GM20431 (cell line): Measurements from ENCODE around the gene PKD1L1.

Experiments
- in situ Hi-C: fragments of 300-500 bp; cut with MseI, MboI; formaldehyde crosslinking; loops from one replicate; pipeline ENCODE4 v1.15.0; 2020; ENCODE audit warnings: low sequenced_read_pairs; ENCODE audit not compliant: unreplicated experiment

Gene PKD1L1

DNA sequence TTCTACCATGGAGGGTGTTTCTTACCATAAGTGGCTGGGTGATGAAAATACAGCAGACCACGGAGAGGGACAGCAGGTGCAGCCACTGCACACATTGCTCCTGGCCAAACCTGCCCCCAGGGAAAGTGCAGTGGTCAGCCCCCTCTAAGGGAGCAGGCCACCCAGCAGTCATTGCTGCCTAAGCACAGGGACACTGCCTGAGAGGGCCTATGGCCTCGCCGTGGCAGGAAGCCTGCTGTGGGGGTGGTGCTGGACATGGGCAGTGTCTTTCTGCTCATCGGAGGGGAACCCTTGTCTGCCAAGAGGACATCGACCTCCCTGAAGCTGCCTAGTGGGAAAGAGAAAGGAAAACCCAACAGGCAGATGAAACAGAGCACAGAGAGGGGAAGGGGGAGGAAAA, 118.3 kb downstream of the PKD1L1 start:
- in situ Hi-C loops, result no loop called here

- in situ Hi-C loops, result loop anchor here (10.0 kb wide), 1 partner anchor 563 kb away; no protein-coding TSS in a partner anchor
These were observed 120.4 kb downstream of the PKD1L1 start for GRCh38 chr7:47827871-47828270.

GRCh38 chr7:47827351-47827756, 120.9 kb downstream of the PKD1L1 start:
- in situ Hi-C loops, result loop anchor here (10.0 kb wide), 1 partner anchor 563 kb away; no protein-coding TSS in a partner anchor

DNA sequence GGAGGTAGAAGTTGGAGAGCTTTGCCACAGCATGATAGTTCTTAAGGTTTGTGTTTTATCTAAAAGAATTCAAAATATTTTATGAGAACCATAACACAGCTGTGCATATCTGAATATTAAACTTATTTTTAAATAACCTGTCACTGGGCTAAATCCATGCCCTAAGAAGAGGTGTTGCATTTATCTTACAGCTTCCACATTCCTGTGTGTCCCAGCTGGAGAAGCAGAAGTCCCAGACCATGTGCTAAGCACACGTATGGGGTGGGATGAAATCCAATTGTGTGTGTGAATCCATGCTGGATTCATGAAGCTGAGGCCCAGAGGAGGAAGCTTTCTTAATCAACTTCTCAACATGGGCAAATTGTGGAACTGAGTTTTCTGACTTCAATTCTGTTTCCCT, 121.5 kb downstream of the PKD1L1 start:
- in situ Hi-C loops, result loop anchor here (10.0 kb wide), 1 partner anchor 562 kb away; no protein-coding TSS in a partner anchor

GRCh38 chr7:47819607-47819920, 128.7 kb downstream of the PKD1L1 start:
- in situ Hi-C loops, result loop anchor here (25.0 kb wide), 1 partner anchor 382 kb away; no protein-coding TSS in a partner anchor

DNA sequence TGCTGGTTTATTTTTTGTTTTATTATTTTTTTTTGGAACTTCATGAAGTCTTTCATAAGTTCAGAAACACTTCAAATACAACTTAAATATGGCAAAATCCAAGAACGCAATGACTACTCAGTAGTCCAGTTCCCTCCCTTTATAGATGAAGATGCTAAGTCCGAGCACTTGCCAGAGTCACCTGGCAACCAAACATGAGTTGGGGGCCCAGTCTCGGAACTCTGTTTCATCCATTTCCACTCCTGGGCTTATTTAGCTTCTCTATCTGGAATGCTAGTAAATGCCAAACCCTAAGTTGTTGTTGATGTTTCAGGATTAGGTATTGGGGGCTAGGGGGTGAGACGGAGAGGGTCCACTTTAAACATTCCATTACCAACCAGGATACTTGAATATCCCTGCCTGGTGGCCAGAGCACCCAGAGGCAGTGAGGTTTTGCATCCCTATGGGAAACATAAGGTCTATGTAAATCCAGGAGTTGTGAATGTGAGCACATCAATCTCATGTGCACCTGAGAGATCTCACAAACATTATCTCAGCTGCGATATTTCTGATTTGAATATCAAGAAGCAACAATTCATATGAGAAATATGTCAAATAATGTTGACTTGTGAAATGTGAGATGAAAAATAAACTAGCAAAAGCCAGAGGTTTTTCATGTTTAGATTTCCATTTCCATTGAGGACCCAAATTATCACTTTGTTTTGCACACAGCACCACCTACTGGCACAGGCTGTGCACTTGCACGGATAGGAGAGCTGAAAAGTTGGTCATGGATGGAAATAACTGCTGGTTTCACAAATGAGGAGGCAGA, 129.3 kb downstream of the PKD1L1 start:
- in situ Hi-C loops, result loop anchor here (25.0 kb wide), 1 partner anchor 382 kb away; no protein-coding TSS in a partner anchor

GRCh38 chr7:47817917-47818316, 130.3 kb downstream of the PKD1L1 start:
- in situ Hi-C loops, result loop anchor here (25.0 kb wide), 1 partner anchor 381 kb away; no protein-coding TSS in a partner anchor

GRCh38 chr7:47816647-47817046, 131.6 kb downstream of the PKD1L1 start:
- in situ Hi-C loops, result loop anchor here (25.0 kb wide), 1 partner anchor 379 kb away; no protein-coding TSS in a partner anchor

GRCh38 chr7:47815867-47816266, 132.4 kb downstream of the PKD1L1 start:
- in situ Hi-C loops, result loop anchor here (25.0 kb wide), 1 partner anchor 379 kb away; no protein-coding TSS in a partner anchor

DNA sequence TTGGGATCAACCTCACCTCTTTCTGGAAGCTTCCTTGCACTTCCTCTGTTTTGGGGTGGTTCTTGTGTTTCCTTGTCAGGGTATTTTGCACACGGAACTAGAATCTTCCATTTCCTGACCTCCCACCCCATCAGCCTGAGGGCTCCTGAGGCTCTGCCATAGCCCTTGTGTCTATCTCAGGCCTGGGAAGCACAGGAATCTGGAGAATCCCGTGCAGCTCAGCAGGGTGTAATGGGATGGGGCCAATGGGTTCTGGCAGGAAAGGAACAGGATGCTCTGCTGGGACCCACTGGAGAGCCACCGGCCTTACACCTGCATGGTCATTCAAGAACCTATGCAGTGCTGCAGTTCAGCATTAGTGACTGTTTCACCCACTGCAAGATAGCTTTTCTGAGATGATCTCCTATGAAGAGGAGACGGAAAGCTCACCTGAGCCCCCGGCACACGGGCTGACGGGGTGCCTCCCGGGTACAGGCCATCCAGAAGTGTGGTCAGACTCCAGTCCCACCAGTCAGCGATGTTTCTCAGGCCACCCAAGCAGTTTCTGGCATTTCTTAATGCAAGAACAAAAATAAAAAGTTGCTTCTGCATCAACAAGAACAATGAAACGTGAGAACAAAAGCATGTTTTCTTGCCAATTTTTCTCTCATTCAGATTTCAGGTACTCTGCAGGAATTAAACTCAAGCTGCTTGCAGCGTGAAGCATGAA, 133.2 kb downstream of the PKD1L1 start:
- in situ Hi-C loops, result loop anchor here (25.0 kb wide), 1 partner anchor 378 kb away; no protein-coding TSS in a partner anchor

GRCh38 chr7:47813620-47814260, 134.5 kb downstream of the PKD1L1 start:
- in situ Hi-C loops, result loop anchor here (25.0 kb wide), 1 partner anchor 376 kb away; no protein-coding TSS in a partner anchor

GRCh38 chr7:47812429-47813136, 135.7 kb downstream of the PKD1L1 start:
- in situ Hi-C loops, result loop anchor here (25.0 kb wide), 1 partner anchor 375 kb away; no protein-coding TSS in a partner anchor

DNA sequence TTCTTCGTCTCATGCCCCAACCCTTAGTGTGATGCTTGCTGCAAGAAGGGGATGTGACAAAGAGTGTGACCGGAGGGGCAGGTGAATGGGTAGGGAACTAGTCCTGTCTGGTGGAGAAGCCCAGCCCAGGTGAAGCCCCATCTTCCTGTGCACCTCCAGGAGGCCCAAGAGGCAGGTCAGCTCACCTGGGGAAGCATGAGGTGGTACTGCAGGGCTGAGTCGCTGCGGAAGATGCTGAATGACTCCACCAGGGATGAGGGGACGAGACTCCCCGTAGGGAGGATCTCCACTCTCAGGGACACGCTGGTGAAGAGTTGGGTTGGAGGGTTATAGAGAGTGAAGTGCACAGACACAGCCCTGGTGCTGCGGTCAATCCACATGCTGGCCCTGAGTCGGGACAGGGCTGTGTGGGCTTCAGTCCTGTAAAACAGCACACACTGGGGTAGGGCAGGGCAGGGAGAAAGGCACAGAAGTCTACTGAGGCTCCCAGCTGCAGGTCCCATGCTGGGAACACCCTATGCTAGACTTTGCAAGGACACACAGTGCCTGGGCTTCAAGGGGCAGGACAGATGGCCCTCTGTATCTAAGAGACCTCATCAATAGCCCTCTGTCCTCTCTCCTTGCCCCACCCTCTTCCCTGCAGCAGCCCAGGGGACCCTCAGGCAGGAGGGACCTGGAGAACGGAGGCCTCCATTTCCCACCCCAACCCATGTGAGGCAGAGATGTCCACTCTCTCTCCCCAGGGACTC, 136.5 kb downstream of the PKD1L1 start:
- in situ Hi-C loops, result loop anchor here (25.0 kb wide), 1 partner anchor 375 kb away; no protein-coding TSS in a partner anchor

GRCh38 chr7:47809387-47809786, 138.9 kb downstream of the PKD1L1 start:
- in situ Hi-C loops, result loop anchor here (25.0 kb wide), 1 partner anchor 372 kb away; no protein-coding TSS in a partner anchor

DNA sequence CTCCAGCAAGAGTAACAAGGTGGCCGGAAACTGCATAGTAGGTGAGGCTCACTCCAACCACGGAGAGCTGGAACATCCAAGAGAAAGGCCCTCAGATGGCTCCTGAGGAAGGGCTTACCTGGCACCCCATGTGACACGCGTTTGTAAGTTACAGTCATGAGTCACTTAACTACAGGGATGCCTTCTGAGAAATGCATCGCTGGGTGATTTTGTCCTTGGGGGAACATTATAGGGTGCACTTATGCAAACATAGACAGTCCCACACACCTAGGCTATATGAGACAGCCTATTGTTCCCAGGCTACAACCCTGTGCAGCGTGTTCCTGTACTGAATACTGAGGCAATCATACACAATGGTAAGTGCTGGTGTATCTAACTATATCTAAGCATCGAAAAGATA, 139.9 kb downstream of the PKD1L1 start:
- in situ Hi-C loops, result loop anchor here (25.0 kb wide), 1 partner anchor 371 kb away; no protein-coding TSS in a partner anchor

- in situ Hi-C loops, result loop anchor here (25.0 kb wide), 1 partner anchor 370 kb away; no protein-coding TSS in a partner anchor
These were observed 140.5 kb downstream of the PKD1L1 start for GRCh38 chr7:47807756-47808155.

DNA sequence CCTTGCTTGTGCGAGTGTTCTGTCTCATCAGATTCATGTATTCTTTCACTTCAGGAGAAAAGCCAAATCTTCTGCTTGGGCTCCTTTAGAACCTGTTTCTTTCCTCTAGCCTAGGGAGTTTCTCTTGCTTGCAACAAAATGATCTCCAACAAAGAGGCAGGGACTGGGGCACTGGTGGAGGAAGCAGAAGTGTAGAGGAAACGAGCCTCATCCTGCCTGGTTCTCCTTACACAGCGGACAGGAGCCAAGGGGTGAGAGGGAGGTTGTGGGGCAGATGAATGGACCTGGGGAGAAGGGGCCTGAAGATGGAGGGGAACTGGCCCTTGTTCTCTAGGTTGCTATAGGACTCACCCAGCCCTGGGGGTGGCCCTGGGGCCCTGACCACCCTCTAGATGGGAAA, 141.1 kb downstream of the PKD1L1 start:
- in situ Hi-C loops, result loop anchor here (25.0 kb wide), 1 partner anchor 370 kb away; no protein-coding TSS in a partner anchor

DNA sequence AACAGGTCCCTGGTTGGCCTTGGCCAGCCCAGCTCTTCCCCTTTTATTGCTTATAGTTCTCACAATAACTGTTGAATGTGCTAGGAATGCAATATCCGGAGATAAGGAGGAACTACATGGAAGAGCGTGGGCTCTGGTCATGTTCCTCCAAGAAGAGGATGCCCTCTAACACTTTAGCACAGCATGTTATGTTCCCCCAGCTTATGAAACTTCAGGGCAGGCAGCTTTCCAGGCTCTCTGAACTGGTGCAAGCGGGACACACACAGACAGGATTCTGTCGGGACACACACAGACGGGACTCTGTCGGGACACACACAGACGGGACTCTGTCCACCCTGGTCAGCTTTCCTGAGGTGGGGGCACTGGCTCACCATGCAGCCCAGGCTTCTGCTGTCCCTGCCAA, 141.6 kb downstream of the PKD1L1 start:
- in situ Hi-C loops, result loop anchor here (25.0 kb wide), 1 partner anchor 369 kb away; no protein-coding TSS in a partner anchor
